TTC549 (cell line): ENCODE data around the gene SLC4A3.
"Not testable (repeated sequence)": the region's sequence is repeated elsewhere in the genome, so short reads cannot be mapped to it uniquely, and the experiment has no call there.

Source experiments
- FAIRE-seq: peaks from 2 replicates; lab custom pipeline; 2012; peaks lifted over from hg19 to GRCh38; lab: Jason Lieb, UNC

The SLC4A3 gene

GRCh38 chr2:219650426-219651248 lies 23.2 kb downstream of the SLC4A3 start:
- no peak for FAIRE-seq

- FAIRE-seq, result not testable (repeated sequence)
Observed at GRCh38 chr2:219651656-219652055, 24.2 kb downstream of the SLC4A3 start.

- no peak for FAIRE-seq
Observed at GRCh38 chr2:219656526-219656925, 29.1 kb downstream of the SLC4A3 start.

- FAIRE-seq, result no peak
Observed at GRCh38 chr2:219658196-219658846, 30.9 kb downstream of the SLC4A3 start.

GRCh38 chr2:219658874-219659273 lies 31.4 kb downstream of the SLC4A3 start:
- FAIRE-seq, result no peak

- no peak for FAIRE-seq
Observed at GRCh38 chr2:219661197-219661954, 33.9 kb downstream of the SLC4A3 start.

- no peak for FAIRE-seq
Observed at GRCh38 chr2:219661955-219662395, 34.5 kb downstream of the SLC4A3 start.

GRCh38 chr2:219662566-219662965 lies 35.1 kb downstream of the SLC4A3 start:
- FAIRE-seq, result no peak

GRCh38 chr2:219663116-219663762 lies 35.8 kb downstream of the SLC4A3 start:
- FAIRE-seq, result no peak

- no peak for FAIRE-seq
Observed at GRCh38 chr2:219664041-219664440, 36.6 kb downstream of the SLC4A3 start.

- FAIRE-seq, result no peak
Observed at GRCh38 chr2:219664944-219665343, 37.5 kb downstream of the SLC4A3 start.

- no peak for FAIRE-seq
Observed at GRCh38 chr2:219665926-219666325, 38.5 kb downstream of the SLC4A3 start.

- no peak for FAIRE-seq
Observed at GRCh38 chr2:219668316-219668715, 40.9 kb downstream of the SLC4A3 start.

GRCh38 chr2:219670386-219670785 lies 43.0 kb downstream of the SLC4A3 start:
- no peak for FAIRE-seq

- no peak for FAIRE-seq
Observed at GRCh38 chr2:219671279-219671678, 43.8 kb downstream of the SLC4A3 start.

- FAIRE-seq, result no peak
Observed at GRCh38 chr2:219672406-219672805, 45.0 kb downstream of the SLC4A3 start.

- no peak for FAIRE-seq
Observed at GRCh38 chr2:219675221-219675620, 47.8 kb downstream of the SLC4A3 start.

GRCh38 chr2:219676586-219676985 lies 49.2 kb downstream of the SLC4A3 start:
- FAIRE-seq, result no peak

- no peak for FAIRE-seq
Observed at GRCh38 chr2:219679041-219679440, 51.6 kb downstream of the SLC4A3 start.

- FAIRE-seq, result no peak
Observed at GRCh38 chr2:219679571-219679970, 52.1 kb downstream of the SLC4A3 start.

- FAIRE-seq, result no peak
Observed at GRCh38 chr2:219680958-219681693, 53.7 kb downstream of the SLC4A3 start.
